Measurements from ENCODE around the gene PAN3.

DNA sequence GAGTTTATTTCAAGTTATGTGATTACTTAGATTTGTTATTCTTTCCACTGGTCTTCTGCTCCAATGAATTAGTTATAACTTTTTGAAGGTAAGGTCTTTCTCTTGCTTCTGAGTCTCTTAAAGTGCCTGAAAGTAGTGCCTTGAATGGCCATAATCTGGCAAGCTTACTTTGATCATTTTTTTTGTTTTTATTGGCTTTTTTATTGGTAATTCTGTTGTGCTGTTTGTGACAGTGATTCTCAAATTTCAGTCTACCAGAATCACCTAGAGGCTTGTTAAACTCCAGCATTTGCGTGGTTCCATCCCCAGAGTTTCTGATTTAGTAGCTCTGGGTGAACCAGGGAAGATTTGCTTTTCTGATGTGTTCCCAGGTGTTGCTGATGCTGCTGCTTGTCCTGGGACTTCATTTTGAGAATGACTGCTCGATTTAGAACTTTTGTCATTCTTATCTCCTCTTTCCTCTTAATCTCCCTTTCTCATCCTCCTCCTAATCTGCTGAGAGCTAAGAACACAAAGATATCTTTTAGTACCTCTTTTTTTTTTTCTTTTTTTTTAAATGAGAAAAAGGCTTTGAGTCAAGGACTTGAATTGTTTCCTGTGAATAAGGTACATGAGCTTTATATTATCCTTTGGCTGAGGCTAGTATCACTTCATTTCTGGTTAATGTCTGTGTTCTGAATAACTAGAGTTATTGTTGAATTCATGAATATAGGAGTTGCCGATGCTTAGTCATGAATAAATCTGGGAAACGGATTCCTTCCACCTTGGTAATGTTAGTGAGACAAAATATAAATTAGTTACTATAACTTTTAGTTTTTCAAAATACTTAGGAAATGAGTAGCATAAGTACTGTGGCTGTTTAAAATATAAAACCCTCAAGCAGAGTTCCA is 91.4 kb downstream of the PAN3 start:
- TF ChIP-seq, protein P1, sequence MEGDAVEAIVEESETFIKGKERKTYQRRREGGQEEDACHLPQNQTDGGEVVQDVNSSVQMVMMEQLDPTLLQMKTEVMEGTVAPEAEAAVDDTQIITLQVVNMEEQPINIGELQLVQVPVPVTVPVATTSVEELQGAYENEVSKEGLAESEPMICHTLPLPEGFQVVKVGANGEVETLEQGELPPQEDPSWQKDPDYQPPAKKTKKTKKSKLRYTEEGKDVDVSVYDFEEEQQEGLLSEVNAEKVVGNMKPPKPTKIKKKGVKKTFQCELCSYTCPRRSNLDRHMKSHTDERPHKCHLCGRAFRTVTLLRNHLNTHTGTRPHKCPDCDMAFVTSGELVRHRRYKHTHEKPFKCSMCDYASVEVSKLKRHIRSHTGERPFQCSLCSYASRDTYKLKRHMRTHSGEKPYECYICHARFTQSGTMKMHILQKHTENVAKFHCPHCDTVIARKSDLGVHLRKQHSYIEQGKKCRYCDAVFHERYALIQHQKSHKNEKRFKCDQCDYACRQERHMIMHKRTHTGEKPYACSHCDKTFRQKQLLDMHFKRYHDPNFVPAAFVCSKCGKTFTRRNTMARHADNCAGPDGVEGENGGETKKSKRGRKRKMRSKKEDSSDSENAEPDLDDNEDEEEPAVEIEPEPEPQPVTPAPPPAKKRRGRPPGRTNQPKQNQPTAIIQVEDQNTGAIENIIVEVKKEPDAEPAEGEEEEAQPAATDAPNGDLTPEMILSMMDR (IDR thresholded peaks at IDR 0.05; ENCODE audit: insufficient read depth, low read length) = no peak
- TF ChIP-seq POLR2AphosphoS5 (IDR thresholded peaks at IDR 0.05; ENCODE audit: low read depth) = no peak
- TF ChIP-seq, protein P2, sequence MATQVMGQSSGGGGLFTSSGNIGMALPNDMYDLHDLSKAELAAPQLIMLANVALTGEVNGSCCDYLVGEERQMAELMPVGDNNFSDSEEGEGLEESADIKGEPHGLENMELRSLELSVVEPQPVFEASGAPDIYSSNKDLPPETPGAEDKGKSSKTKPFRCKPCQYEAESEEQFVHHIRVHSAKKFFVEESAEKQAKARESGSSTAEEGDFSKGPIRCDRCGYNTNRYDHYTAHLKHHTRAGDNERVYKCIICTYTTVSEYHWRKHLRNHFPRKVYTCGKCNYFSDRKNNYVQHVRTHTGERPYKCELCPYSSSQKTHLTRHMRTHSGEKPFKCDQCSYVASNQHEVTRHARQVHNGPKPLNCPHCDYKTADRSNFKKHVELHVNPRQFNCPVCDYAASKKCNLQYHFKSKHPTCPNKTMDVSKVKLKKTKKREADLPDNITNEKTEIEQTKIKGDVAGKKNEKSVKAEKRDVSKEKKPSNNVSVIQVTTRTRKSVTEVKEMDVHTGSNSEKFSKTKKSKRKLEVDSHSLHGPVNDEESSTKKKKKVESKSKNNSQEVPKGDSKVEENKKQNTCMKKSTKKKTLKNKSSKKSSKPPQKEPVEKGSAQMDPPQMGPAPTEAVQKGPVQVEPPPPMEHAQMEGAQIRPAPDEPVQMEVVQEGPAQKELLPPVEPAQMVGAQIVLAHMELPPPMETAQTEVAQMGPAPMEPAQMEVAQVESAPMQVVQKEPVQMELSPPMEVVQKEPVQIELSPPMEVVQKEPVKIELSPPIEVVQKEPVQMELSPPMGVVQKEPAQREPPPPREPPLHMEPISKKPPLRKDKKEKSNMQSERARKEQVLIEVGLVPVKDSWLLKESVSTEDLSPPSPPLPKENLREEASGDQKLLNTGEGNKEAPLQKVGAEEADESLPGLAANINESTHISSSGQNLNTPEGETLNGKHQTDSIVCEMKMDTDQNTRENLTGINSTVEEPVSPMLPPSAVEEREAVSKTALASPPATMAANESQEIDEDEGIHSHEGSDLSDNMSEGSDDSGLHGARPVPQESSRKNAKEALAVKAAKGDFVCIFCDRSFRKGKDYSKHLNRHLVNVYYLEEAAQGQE (IDR thresholded peaks at IDR 0.05; ENCODE audit: insufficient replicate concordance, low read depth) = no peak
- no peak for TF ChIP-seq GABPA (IDR thresholded peaks at IDR 0.05; ENCODE audit: low read depth)
